Upper lobe of left lung (tissue), 6 donors: Measurements from ENCODE around the gene GRIA3. TPM values are rescaled to one million over a fixed set of nuclear protein-coding genes. Genes with fewer than 3 reads are reported as not detected.
"Not testable (repeated sequence)": the region's sequence is repeated elsewhere in the genome, so short reads cannot be mapped to it uniquely, and the experiment has no call there.

Experiments used
- ATAC-seq, 2 donors: fragments of 200-7000 bp; cut with Tn5 transposase; one replicate each; pipeline ENCODE4 v1.9.1; 2022; ENCODE audit warnings: mild to moderate bottlenecking in 2 of 2, moderate library complexity in 2 of 2; ENCODE audit not compliant: low FRiP score in 2 of 2
- DNase-seq, 2 donors: peaks; one replicate each; pipeline ENCODE4 v3.0.0-alpha.2; 2019 to 2020
- H3K27ac ChIP-seq, 4 donors: fragments of 200-600 bp; sonication (generic); one replicate each; pipeline ENCODE4 v1.5.1; 2016 to 2019
- H3K27me3 ChIP-seq, 4 donors: fragments of 200-600 bp; sonication (generic); one replicate each; pipeline ENCODE4 v1.5.1; 2017 to 2019
- H3K36me3 ChIP-seq, 4 donors: fragments of 200-600 bp; sonication (generic); one replicate each; pipeline ENCODE4 v1.5.1; 2016 to 2019
- H3K4me1 ChIP-seq, 4 donors: fragments of 200-600 bp; sonication (generic); one replicate each; pipeline ENCODE4 v1.5.1; 2018 to 2019
- H3K4me3 ChIP-seq, 4 donors: fragments of 200-600 bp; sonication (generic); one replicate each; pipeline ENCODE4 v1.5.1; 2017 to 2019; ENCODE audit warnings: mild to moderate bottlenecking in 2 of 4, moderate library complexity in 1 of 4
- H3K9me3 ChIP-seq, 4 donors: fragments of 200-600 bp; sonication (generic); one replicate each; pipeline ENCODE4 v1.5.1; 2018 to 2019
- CTCF ChIP-seq, 6 experiments: fragments of 450-650 bp in 4 of 6; fragments of 200-600 bp in 2 of 6; sonication (generic) in 2 of 6; IDR thresholded peaks; one replicate each; pipeline ENCODE4 v1.5.1; 2016 to 2019; ENCODE audit warnings: antibody characterized with exemption in 6 of 6
- EP300 ChIP-seq, 4 donors: sonication (generic); formaldehyde crosslinking; IDR thresholded peaks; one replicate each; pipeline ENCODE4 v1.5.1; 2017; ENCODE audit warnings: antibody characterized with exemption in 4 of 4, control low read depth in 2 of 4
- POLR2A ChIP-seq, 4 donors: fragments of 450-650 bp; IDR thresholded peaks; one replicate each; pipeline ENCODE4 v1.5.1; 2016 to 2017; ENCODE audit warnings: antibody characterized with exemption in 4 of 4, mild to moderate bottlenecking in 2 of 4
- POLR2AphosphoS5 ChIP-seq, 2 donors: sonication (generic); formaldehyde crosslinking; IDR thresholded peaks; one replicate each; pipeline ENCODE4 v1.5.1; 2017; ENCODE audit warnings: antibody characterized with exemption in 2 of 2
- WGBS, 2 donors: methylation state at CpG; one replicate each; pipeline ENCODE4 v1.1.5; 2017 to 2018; 5-methylcytosine and 5-hydroxymethylcytosine counted together
- total RNA-seq, 6 donors: library from RNA; depleted of rRNA in 4 of 6; stranded (reverse); fragments of >200 nt in 4 of 6; gene quantifications; one replicate each; pipeline versions ENCODE4 v1.1.0 to v1.2.1, GENCODE V29; 2016 to 2021
- donor health status: DM: no; HTN: no; CAD: no; lungs with moderate emphysema.
- donor health status: DM: no; HTN: yes; CAD: no; lungs with severe emphysema.

GRIA3 gene
- total RNA-seq, 6 donors from 2014 or later = under 0.01 to 0.57 (median 0.29) TPM; not detected in 3

- no peak overlapping the region for H3K4me3 ChIP-seq
- no peaks in the 10 kb centered on the region for H3K9me3 ChIP-seq
- H3K27ac ChIP-seq = no peak overlapping the region
- TF ChIP-seq POLR2AphosphoS5 (IDR thresholded peaks at IDR 0.05) (no peak), POLR2A (IDR thresholded peaks at IDR 0.05) (no peak), EP300 (IDR thresholded peaks at IDR 0.05) (no peak), CTCF (IDR thresholded peaks at IDR 0.05) (no peak)
- WGBS, 2 donors = 36 to 72% methylated on average over 2 of the region's 2 CpGs
- no peaks in the 10 kb centered on the region for H3K27me3 ChIP-seq
- DNase-seq (no peak), ATAC-seq (no peak)
- H3K36me3 ChIP-seq = no peaks in the 10 kb centered on the region
- H3K4me1 ChIP-seq = no peaks in the 10 kb centered on the region
These were observed 166.1 kb downstream of the GRIA3 start for GRCh38 chrX:123350226-123350625.

DNA sequence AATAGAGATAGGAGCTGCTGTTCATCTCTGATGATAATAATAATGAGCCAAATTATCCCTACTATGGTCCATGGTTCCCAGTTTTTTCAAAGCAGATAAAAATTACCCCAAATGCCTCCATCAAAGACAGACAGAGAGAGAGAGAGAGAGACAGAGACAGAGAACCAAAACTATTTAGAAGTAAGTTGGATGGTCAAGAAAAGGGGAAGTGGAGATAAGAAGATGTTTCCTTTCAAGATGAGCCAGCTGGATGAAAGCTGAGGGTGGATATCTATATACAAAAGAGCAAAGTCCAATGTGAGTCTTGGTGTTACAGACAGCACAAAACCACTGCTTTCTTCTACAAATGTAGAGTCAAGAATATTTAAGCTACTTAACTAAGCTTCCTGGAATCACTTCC lies 173.9 kb downstream of the GRIA3 start:
- H3K9me3 ChIP-seq = no peaks in the 10 kb centered on the region
- TF ChIP-seq POLR2A (IDR thresholded peaks at IDR 0.05) = no peak
- no peak for TF ChIP-seq CTCF (IDR thresholded peaks at IDR 0.05)
- no peak for TF ChIP-seq POLR2AphosphoS5 (IDR thresholded peaks at IDR 0.05)
- TF ChIP-seq EP300 (IDR thresholded peaks at IDR 0.05) = no peak
- no peak for ATAC-seq

DNA sequence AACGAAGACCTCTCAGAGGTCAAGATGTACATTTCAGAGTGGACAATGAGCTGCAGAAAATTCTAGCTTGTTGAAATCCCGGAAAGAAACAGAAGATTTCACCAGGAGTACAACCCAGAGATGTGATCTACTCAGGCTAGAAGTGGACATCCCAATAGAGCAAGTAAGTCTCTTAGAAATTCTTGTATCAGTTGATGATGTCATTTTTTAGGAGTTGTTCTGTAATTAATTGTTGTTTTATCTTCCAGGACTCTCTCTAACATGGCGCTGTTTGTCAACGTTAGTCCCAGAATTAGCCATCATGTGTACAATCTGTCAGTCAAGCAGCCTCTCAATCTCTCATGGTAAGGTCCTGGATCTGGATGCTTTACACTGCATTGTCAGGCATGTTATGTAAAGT lies 174.4 kb downstream of the GRIA3 start:
- no peak overlapping the region for H3K4me3 ChIP-seq
- TF ChIP-seq POLR2AphosphoS5 (IDR thresholded peaks at IDR 0.05) (no peak), CTCF (IDR thresholded peaks at IDR 0.05) (no peak), EP300 (IDR thresholded peaks at IDR 0.05) (no peak), POLR2A (IDR thresholded peaks at IDR 0.05) (no peak)
- no peak overlapping the region for H3K27ac ChIP-seq
- no peaks in the 10 kb centered on the region for H3K27me3 ChIP-seq
- 73 to 75% methylated on average over 4 of the region's 4 CpGs for WGBS, 2 donors
- ATAC-seq (no peak), DNase-seq (no peak)
- H3K4me1 ChIP-seq = no peaks in the 10 kb centered on the region
- H3K36me3 ChIP-seq = no peaks in the 10 kb centered on the region
- no peaks in the 10 kb centered on the region for H3K9me3 ChIP-seq

More for the DNA sequence above, 173.9 kb downstream of the GRIA3 start:
- no peak for DNase-seq
- Histone ChIP-seq H3K4me3 (no peak overlapping the region), H3K27ac (no peak overlapping the region), H3K4me1 (no peaks in the 10 kb centered on the region), H3K36me3 (no peaks in the 10 kb centered on the region), H3K27me3 (no peaks in the 10 kb centered on the region)

DNA sequence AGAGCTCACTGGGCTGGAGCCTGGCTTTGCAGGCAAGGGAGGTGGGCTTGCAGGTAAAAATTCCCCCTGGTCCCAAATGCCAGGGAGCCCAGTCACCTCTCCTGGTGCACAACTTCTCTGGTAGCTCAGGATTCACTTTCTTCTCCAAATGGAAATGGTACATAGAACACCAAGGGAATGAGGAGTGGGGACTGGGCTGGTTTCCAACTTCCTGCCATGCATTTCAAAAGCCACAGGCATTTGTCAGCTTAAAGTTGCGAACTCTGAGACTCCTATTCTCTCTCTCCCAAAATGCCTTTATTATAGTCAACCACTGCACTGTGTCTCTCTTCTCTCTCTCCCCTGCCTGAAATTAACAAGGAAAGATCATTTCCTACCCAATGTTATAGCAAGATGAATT lies 177.3 kb downstream of the GRIA3 start:
- no peaks in the 10 kb centered on the region for H3K9me3 ChIP-seq
- ATAC-seq (no peak), DNase-seq (peak in 1 of 2 donors; percentile 20)
- no peak overlapping the region for H3K27ac ChIP-seq
- H3K36me3 ChIP-seq = no peaks in the 10 kb centered on the region
- H3K4me1 ChIP-seq = no peaks in the 10 kb centered on the region
- TF ChIP-seq CTCF (IDR thresholded peaks at IDR 0.05) = no peak
- no peak for TF ChIP-seq POLR2AphosphoS5 (IDR thresholded peaks at IDR 0.05)
- no peak for TF ChIP-seq POLR2A (IDR thresholded peaks at IDR 0.05)
- no peak for TF ChIP-seq EP300 (IDR thresholded peaks at IDR 0.05)
- WGBS, 2 donors = 10 to 30% methylated on average over 1 of the region's 1 CpG
- H3K27me3 ChIP-seq = no peaks in the 10 kb centered on the region
- H3K4me3 ChIP-seq = no peak overlapping the region

- H3K4me3 ChIP-seq, H3K4me1 ChIP-seq, H3K27me3 ChIP-seq, ATAC-seq, DNase-seq, H3K36me3 ChIP-seq, H3K27ac ChIP-seq, H3K9me3 ChIP-seq: not testable (repeated sequence)
- 66 to 77% methylated on average over 2 of the region's 2 CpGs for WGBS, 2 donors
These were observed 202.1 kb downstream of the GRIA3 start for GRCh38 chrX:123386196-123386595.
